ENCODE results near the gene OTOGL.

- no peak for TF ChIP-seq CTCF (IDR thresholded peaks at IDR 0.05)
- TF ChIP-seq POLR2A (IDR thresholded peaks at IDR 0.05) = no peak
- no peak for TF ChIP-seq POLR2AphosphoS5 (IDR thresholded peaks at IDR 0.05)
Measured at GRCh38 chr12:80264891-80265290, 165.6 kb downstream of the OTOGL start.
